GM23248 (cell line): ENCODE measurements around the gene ARL14EPL. TPM values are rescaled to one million over a fixed set of nuclear protein-coding genes. Genes with fewer than 3 reads are reported as not detected.

ENCODE experiments used
- polyA plus RNA-seq: library from polyadenylated mRNA; unstranded; fragments of >200 nt; fragmentation: Nextera tagmentation; extraction: Ambion mirVana; gene quantifications from 2 replicates; pipeline ENCODE4 v1.2.1, GENCODE V29; 2016
- total RNA-seq: library from RNA; depleted of rRNA; stranded (reverse); fragments of >200 nt; shearing (Covaris generic); gene quantifications from 2 replicates; pipeline ENCODE4 v1.2.3, GENCODE V29; 2014; rRNA removed

ARL14EPL gene
- total and polyA plus RNA-seq, 2 experiments from 2014 or later, result not detected

Other genes starting within 250 kb of the ARL14EPL start
- gene CDO1, start 215.8 kb upstream of the ARL14EPL start, total RNA-seq, result 0.89 and 4.3 TPM in 2 replicates
- 2.1 and 2.2 TPM in 2 replicates for gene CDO1, start 215.8 kb upstream of the ARL14EPL start, polyA plus RNA-seq
- gene ATG12, start 190.9 kb upstream of the ARL14EPL start, total RNA-seq, result 57.2 and 70.2 TPM in 2 replicates
- gene ATG12, start 190.9 kb upstream of the ARL14EPL start, polyA plus RNA-seq, result 121 and 126 TPM in 2 replicates
- 430 and 550 TPM in 2 replicates for gene AP3S1, start 190.5 kb upstream of the ARL14EPL start, total RNA-seq
- 300 and 303 TPM in 2 replicates for gene AP3S1, start 190.5 kb upstream of the ARL14EPL start, polyA plus RNA-seq
- gene LVRN, start 70.0 kb upstream of the ARL14EPL start, total RNA-seq, result 0.32 TPM in 1 of 2 replicates, not detected in the other
- 0.18 and 0.24 TPM in 2 replicates for gene LVRN, start 70.0 kb upstream of the ARL14EPL start, polyA plus RNA-seq
- 26.0 and 26.9 TPM in 2 replicates for gene COMMD10, start 52.6 kb downstream of the ARL14EPL start, total RNA-seq
- gene COMMD10, start 52.6 kb downstream of the ARL14EPL start, polyA plus RNA-seq, result 38.3 and 38.9 TPM in 2 replicates